Activated CD4-positive, CD25-positive, alpha-beta regulatory T cell (primary cell): Measurements from ENCODE around the gene MAGEB1.

Experiments
- DNase-seq, 4 experiments: peaks; one replicate each; lab custom pipeline; 2025; lab: John Stamatoyannopoulos, UW

Gene MAGEB1

GRCh38 chrX:30296408-30297254, 49.7 kb downstream of the MAGEB1 start:
- no peak for DNase-seq

GRCh38 chrX:30301208-30301607, 54.3 kb downstream of the MAGEB1 start:
- no peak for DNase-seq
